ENCODE data around the gene KIAA0040.
A peak's percentile ranks its signal among the peaks of the same experiment; 100 is the strongest.

Gene KIAA0040

GRCh38 chr1:175147569-175147968 is 45.0 kb downstream of the KIAA0040 start:
- no peak for DNase-seq (ENCODE audit: low read depth in 2 of 2)
- H3K4me3 ChIP-seq (replicated peaks in 1 of 2; ENCODE audit: low read depth in 2 of 2, low read length in 2 of 2) = no peak overlapping the region
- no peak for TF ChIP-seq CTCF (IDR thresholded peaks at IDR 0.05; ENCODE audit: low read depth, low read length)

DNA sequence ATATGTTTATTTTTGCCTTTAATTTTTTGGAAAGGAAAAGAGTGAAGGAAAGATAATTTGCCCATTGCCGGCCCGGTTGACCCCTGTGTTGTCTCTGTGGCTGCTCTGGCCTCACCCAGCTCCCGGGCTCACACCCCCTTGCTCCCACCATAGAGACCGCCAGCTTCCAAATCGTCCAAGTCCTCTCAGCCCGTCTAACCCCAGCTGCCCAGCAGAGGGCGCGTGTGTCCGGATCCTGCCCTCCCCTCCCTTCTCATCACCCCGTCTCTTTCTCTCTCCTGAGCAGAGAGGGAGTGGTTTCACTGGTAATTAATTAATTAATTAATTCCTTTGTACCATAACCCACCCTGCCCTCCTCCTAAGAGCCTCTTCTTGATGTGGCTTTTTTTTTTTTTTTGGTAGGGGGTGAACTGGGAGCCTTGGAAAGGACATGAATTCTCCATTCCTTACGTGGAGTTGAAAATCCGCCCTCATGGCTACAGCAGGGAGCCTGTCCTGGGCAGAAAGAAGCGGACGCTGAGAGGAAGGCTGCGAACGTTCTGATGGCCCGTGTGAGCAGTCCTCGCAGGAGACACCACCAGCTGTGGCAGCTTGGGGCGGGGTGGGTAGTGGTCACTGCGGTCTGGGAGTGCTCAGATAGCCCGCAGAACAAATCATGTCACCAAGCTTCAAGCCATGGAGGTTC is 45.9 kb downstream of the KIAA0040 start:
- TF ChIP-seq CTCF (IDR thresholded peaks at IDR 0.05; ENCODE audit: low read depth, low read length) = peak; percentile 94
- no peak overlapping the region for H3K4me3 ChIP-seq (replicated peaks in 1 of 2; ENCODE audit: low read depth in 2 of 2, low read length in 2 of 2)
- peak; percentile 59 to 63 for DNase-seq (ENCODE audit: low read depth in 2 of 2)

- H3K4me3 ChIP-seq (replicated peaks in 1 of 2; ENCODE audit: low read depth in 2 of 2, low read length in 2 of 2) = no peak overlapping the region
- no peak for TF ChIP-seq CTCF (IDR thresholded peaks at IDR 0.05; ENCODE audit: low read depth, low read length)
- no peak for DNase-seq (ENCODE audit: low read depth in 2 of 2)
These were observed 46.6 kb downstream of the KIAA0040 start for GRCh38 chr1:175145899-175146528.

GRCh38 chr1:175138579-175138978 is 54.0 kb downstream of the KIAA0040 start:
- H3K4me3 ChIP-seq (replicated peaks in 1 of 2; ENCODE audit: low read depth in 2 of 2, low read length in 2 of 2) = no peak overlapping the region
- no peak for DNase-seq (ENCODE audit: low read depth in 2 of 2)
- no peak for TF ChIP-seq CTCF (IDR thresholded peaks at IDR 0.05; ENCODE audit: low read depth, low read length)

DNA sequence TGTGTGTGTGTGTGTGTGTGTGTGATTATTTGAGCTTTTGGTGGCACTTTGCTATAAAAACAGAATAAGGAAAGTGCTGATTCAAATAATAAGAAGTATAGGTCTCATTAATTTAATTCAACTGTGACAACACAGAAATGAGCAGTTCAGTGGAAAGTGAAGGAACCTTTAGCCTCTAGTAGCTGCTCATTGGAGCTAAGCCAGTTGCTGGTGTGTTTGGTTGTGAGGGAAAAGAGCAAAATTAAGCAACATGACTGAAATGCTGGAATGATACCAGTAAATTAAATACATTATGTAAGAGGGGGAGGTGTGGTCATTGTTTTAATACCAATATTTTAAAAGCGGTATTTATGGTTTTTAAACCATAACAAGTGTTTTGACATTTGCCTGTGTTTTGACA is 55.2 kb downstream of the KIAA0040 start:
- DNase-seq (ENCODE audit: low read depth in 2 of 2) = no peak
- no peak overlapping the region for H3K4me3 ChIP-seq (replicated peaks in 1 of 2; ENCODE audit: low read depth in 2 of 2, low read length in 2 of 2)

GRCh38 chr1:175136246-175136645 is 56.3 kb downstream of the KIAA0040 start:
- DNase-seq (ENCODE audit: low read depth in 2 of 2) = no peak
- no peak for TF ChIP-seq CTCF (IDR thresholded peaks at IDR 0.05; ENCODE audit: low read depth, low read length)

More for the DNA sequence above, 55.2 kb downstream of the KIAA0040 start:
- no peak for TF ChIP-seq CTCF (IDR thresholded peaks at IDR 0.05; ENCODE audit: low read depth, low read length)

More at GRCh38 chr1:175136246-175136645, 56.3 kb downstream of the KIAA0040 start:
- H3K4me3 ChIP-seq (replicated peaks in 1 of 2; ENCODE audit: low read depth in 2 of 2, low read length in 2 of 2) = no peak overlapping the region
